ENCODE data around the gene ANKRD29. TPM values are rescaled to one million over a fixed set of nuclear protein-coding genes. Genes with fewer than 3 reads are reported as not detected.

The ANKRD29 gene
- total and polyA plus RNA-seq, 3 donors from 2014 or later = 9.1 to 23.5 (median 17.5) TPM

GRCh38 chr18:23575309-23575651 lies 87.4 kb downstream of the ANKRD29 start:
- WGBS, 2 donors = 95% methylated on average over 7 of the region's 7 CpGs
- H3K27ac ChIP-seq = no peak overlapping the region
- peaks cover 5% of the 10 kb centered on the region for H3K4me1 ChIP-seq
- H3K9me3 ChIP-seq = no peaks in the 10 kb centered on the region
- no peak for TF ChIP-seq CTCF (IDR thresholded peaks at IDR 0.05)
- TF ChIP-seq POLR2A (IDR thresholded peaks at IDR 0.05) = no peak
- no peaks in the 10 kb centered on the region for H3K36me3 ChIP-seq (ENCODE audit: low read depth, missing control alignments)
- intact Hi-C loops (cut with DNase I; ENCODE audit: low total_unique reads) = no loop called here
- no peak for DNase-seq
- H3K4me3 ChIP-seq = no peak overlapping the region
- no peaks in the 10 kb centered on the region for H3K27me3 ChIP-seq

GRCh38 chr18:23574611-23575308 lies 88.0 kb downstream of the ANKRD29 start:
- no peaks in the 10 kb centered on the region for H3K9me3 ChIP-seq
- no peaks in the 10 kb centered on the region for H3K27me3 ChIP-seq
- intact Hi-C loops (cut with DNase I; ENCODE audit: low total_unique reads) = no loop called here
- no peak overlapping the region for H3K4me3 ChIP-seq
- H3K4me1 ChIP-seq = peaks cover 5% of the 10 kb centered on the region
- TF ChIP-seq POLR2A (IDR thresholded peaks at IDR 0.05) = no peak
- TF ChIP-seq CTCF (IDR thresholded peaks at IDR 0.05) = no peak
- peak overlapping the region in 1 of 2 donors; percentile 53 for H3K27ac ChIP-seq
- no peak for DNase-seq
- H3K36me3 ChIP-seq (ENCODE audit: low read depth, missing control alignments) = no peaks in the 10 kb centered on the region
- 73 to 74% methylated on average over 5 of the region's 5 CpGs for WGBS, 2 donors

GRCh38 chr18:23573626-23574431 lies 88.9 kb downstream of the ANKRD29 start:
- H3K4me3 ChIP-seq = no peak overlapping the region
- 65 to 66% methylated on average over 6 of the region's 6 CpGs for WGBS, 2 donors
- H3K27ac ChIP-seq = peak overlapping the region in 1 of 2 donors; percentile 53
- no peaks in the 10 kb centered on the region for H3K36me3 ChIP-seq (ENCODE audit: low read depth, missing control alignments)
- TF ChIP-seq CTCF (IDR thresholded peaks at IDR 0.05) (no peak), POLR2A (IDR thresholded peaks at IDR 0.05) (no peak)
- peaks cover 3% of the 10 kb centered on the region for H3K4me1 ChIP-seq
- no peak for DNase-seq
- intact Hi-C loops (cut with DNase I; ENCODE audit: low total_unique reads) = no loop called here
- H3K9me3 ChIP-seq = no peaks in the 10 kb centered on the region
- no peaks in the 10 kb centered on the region for H3K27me3 ChIP-seq

- Histone ChIP-seq H3K4me1 (peaks cover 3% of the 10 kb centered on the region), H3K27ac (peak overlapping the region in 1 of 2 donors; percentile 8), H3K9me3 (no peaks in the 10 kb centered on the region), H3K4me3 (no peak overlapping the region), H3K36me3 (ENCODE audit: low read depth, missing control alignments) (no peaks in the 10 kb centered on the region), H3K27me3 (no peaks in the 10 kb centered on the region)
- no peak for DNase-seq
- intact Hi-C loops (cut with DNase I; ENCODE audit: low total_unique reads) = no loop called here
- WGBS, 2 donors = 58 to 75% methylated on average over 4 of the region's 4 CpGs
- TF ChIP-seq CTCF (IDR thresholded peaks at IDR 0.05) = no peak
- no peak for TF ChIP-seq POLR2A (IDR thresholded peaks at IDR 0.05)
Observed at GRCh38 chr18:23573020-23573419, 89.7 kb downstream of the ANKRD29 start.

Data from testis (tissue), 3 donors.